HepG2 (cell line): ENCODE results near the gene HNRNPA1. TPM values are rescaled to one million over a fixed set of nuclear protein-coding genes. Genes with fewer than 3 reads are reported as not detected.

Experiments used
- ARID2 ChIP-seq: sonication (generic); formaldehyde crosslinking; IDR thresholded peaks from 2 replicates; pipeline ENCODE4 v1.8.1; 2022; ENCODE audit warnings: mild to moderate bottlenecking, missing genetic modification reagents, borderline replicate concordance
- ELK4 ChIP-seq: sonication (generic); formaldehyde crosslinking; IDR thresholded peaks from 2 replicates; pipeline ENCODE4 v1.9.0; 2021; ENCODE audit warnings: missing genetic modification reagents, borderline replicate concordance
- FOXP1 ChIP-seq, 2 experiments: fragments of 450-650 bp in 1 of 2; IDR thresholded peaks; 2 replicates each; pipeline ENCODE4 v1.6.1; 2017 to 2018; ENCODE audit warnings: antibody characterized with exemption in 1 of 2
- GFI1 ChIP-seq: sonication (generic); formaldehyde crosslinking; IDR thresholded peaks from 2 replicates; pipeline ENCODE4 v1.5.0; 2020; ENCODE audit warnings: missing genetic modification reagents, mild to moderate bottlenecking, borderline replicate concordance
- GPBP1L1 ChIP-seq: sonication (generic); formaldehyde crosslinking; IDR thresholded peaks from 2 replicates; pipeline ENCODE4 v1.5.0; 2020; ENCODE audit warnings: mild to moderate bottlenecking, missing genetic modification reagents
- GTF2F1 ChIP-seq: fragments of 150-350 bp; IDR thresholded peaks from 2 replicates; pipeline ENCODE4 v1.6.1; 2014; ENCODE audit warnings: low read length
- HNRNPLL ChIP-seq: fragments of 200-400 bp; formaldehyde crosslinking; IDR thresholded peaks from 2 replicates; pipeline ENCODE4 v1.6.1; 2017; ENCODE audit warnings: mild to moderate bottlenecking, low read depth, low read length; ENCODE audit not compliant: poor library complexity, severe bottlenecking
- PHF20 ChIP-seq: sonication (generic); formaldehyde crosslinking; IDR thresholded peaks from 2 replicates; pipeline ENCODE4 v1.5.0; 2020; ENCODE audit warnings: mild to moderate bottlenecking, missing genetic modification reagents
- PLSCR1 ChIP-seq: sonication (generic); formaldehyde crosslinking; IDR thresholded peaks from 2 replicates; pipeline ENCODE4 v1.5.0; 2020; ENCODE audit warnings: missing genetic modification reagents, mild to moderate bottlenecking, borderline replicate concordance
- ZNF235 ChIP-seq: sonication (generic); formaldehyde crosslinking; IDR thresholded peaks from 2 replicates; pipeline ENCODE4 v1.8.1; 2023; ENCODE audit warnings: mild to moderate bottlenecking, missing genetic modification reagents, borderline replicate concordance
- ZNF30 ChIP-seq: sonication (generic); formaldehyde crosslinking; IDR thresholded peaks from 2 replicates; pipeline ENCODE4 v1.5.0; 2020; ENCODE audit warnings: mild to moderate bottlenecking, missing genetic modification reagents
- ZNF407 ChIP-seq: sonication (generic); formaldehyde crosslinking; IDR thresholded peaks from one replicate; pipeline ENCODE4 v1.5.1; 2020; ENCODE audit warnings: mild to moderate bottlenecking, missing genetic modification reagents; ENCODE audit errors: not compliant biosample characterization
- ZNF451 ChIP-seq: sonication (generic); formaldehyde crosslinking; IDR thresholded peaks from 2 replicates; pipeline ENCODE4 v1.5.0; 2020; ENCODE audit warnings: mild to moderate bottlenecking, missing genetic modification reagents
- ZNF501 ChIP-seq: sonication (generic); formaldehyde crosslinking; IDR thresholded peaks from 2 replicates; pipeline ENCODE4 v1.5.1; 2020; ENCODE audit warnings: mild to moderate bottlenecking, moderate library complexity, missing genetic modification reagents
- polyA plus RNA-seq, 8 experiments: library from polyadenylated mRNA; depleted of rRNA in 3 of 8; stranded (reverse) in 7 of 8; unstranded in 1 of 8; fragments of >200 nt; fragmentation: Illumina TruSeq in 4 of 8; extraction: Trizol in 4 of 8; gene quantifications; 2 replicates each; pipeline versions ENCODE4 v1.2.1 to v1.2.3, GENCODE V29; 2011 to 2016; ENCODE audit warnings: low read depth in 4 of 8, missing spikeins in 1 of 8, mixed read lengths in 1 of 8; ENCODE audit not compliant: insufficient read depth in 1 of 8
- total RNA-seq, 5 experiments: library from RNA; depleted of rRNA; stranded (reverse); fragments of >200 nt; fragmentation: Illumina TruSeq; extraction: Trizol; gene quantifications; 2 replicates each; pipeline ENCODE4 v1.2.3, GENCODE V29; 2016; ENCODE audit warnings: low read depth in 1 of 5

Gene HNRNPA1
- total and polyA plus RNA-seq, 2 of the 13 experiments (the other 11 are each of a cell fraction or from before 2014, with no cell fraction given): 535 to 1,820 TPM

GRCh38 chr12:54279632-54280467, 676 bp upstream of the HNRNPA1 start, which contains the start of gene CBX5 (continued):
- TF ChIP-seq ZNF407 (CRISPR knock-in tag) (no peak), ARID2 (CRISPR knock-in tag) (peak; percentile 19; the same call in 1 of the 2 replicates), ZNF501 (CRISPR knock-in tag) (peak; percentile 54; the same call in 1 of the 2 replicates), ZNF235 (CRISPR knock-in tag) (peak; percentile 76; the same call in 1 of the 2 replicates), GPBP1L1 (CRISPR knock-in tag) (no peak), HNRNPLL (peak; percentile 97), GTF2F1 (no peak; the same call in 1 of the 2 replicates), ELK4 (no peak), FOXP1 (IDR thresholded peaks at IDR 0.05) (no peak), FOXP1 (CRISPR knock-in tag; IDR thresholded peaks at IDR 0.05) (0 out of 2 replicates have a peak, but pooled peaks have one; percentile 4), ZNF451 (0 out of 2 replicates have a peak, but pooled peaks have one; percentile 32), PLSCR1 (CRISPR knock-in tag) (no peak), ZNF30 (CRISPR knock-in tag) (no peak), GFI1 (CRISPR knock-in tag) (no peak), PHF20 (CRISPR knock-in tag) (peak; percentile 56)
